ENCODE results near the gene GRAMD2B. TPM values are rescaled to one million over a fixed set of nuclear protein-coding genes. Genes with fewer than 3 reads are reported as not detected.

The GRAMD2B gene
- total RNA-seq, 1 donor, result 23.5 TPM

DNA sequence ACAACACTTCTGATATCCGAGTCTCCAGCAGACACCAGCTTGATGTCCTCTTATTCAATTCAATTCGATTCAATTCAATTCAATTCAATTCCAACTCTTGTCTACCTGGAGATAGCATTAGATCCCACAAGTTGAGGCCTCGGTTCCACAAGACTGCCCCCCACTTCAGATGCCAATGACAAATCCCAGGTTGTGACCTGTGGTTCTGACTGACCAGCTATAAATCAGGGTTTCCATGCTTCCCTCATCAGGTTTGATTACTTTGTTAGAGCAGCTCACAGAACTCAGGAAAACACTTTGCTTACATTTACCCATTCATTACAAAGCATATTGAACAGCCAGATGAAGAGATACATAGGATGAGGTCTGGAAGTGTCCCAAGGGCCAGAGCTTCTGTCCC, 89.2 kb downstream of the GRAMD2B start:
- no peak for DNase-seq (ENCODE audit: low read depth)
- TF ChIP-seq CTCF (IDR thresholded peaks at IDR 0.05; ENCODE audit: insufficient read depth, low read length), result no peak
- H3K4me3 ChIP-seq (ENCODE audit: low read depth, low read length), result no peak overlapping the region

DNA sequence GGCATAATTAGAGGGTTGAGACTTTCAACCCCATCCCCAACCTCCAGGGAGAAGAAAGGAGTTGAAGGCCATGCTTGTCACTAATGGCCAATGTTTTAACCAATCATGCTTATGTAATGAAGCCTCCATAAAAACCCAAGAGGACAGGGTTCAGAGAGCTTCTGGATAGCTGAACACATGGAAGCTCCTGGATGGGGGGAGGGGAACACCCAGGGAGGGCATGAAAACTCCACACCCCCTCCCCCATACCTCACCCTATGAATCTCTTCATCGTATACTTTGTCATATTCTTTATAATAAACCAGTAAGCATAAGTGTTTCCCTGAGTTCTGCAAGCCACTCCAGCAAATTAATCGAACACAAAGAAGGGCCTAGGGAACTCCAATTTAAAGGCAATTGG, 90.1 kb downstream of the GRAMD2B start:
- H3K4me3 ChIP-seq (ENCODE audit: low read depth, low read length), result no peak overlapping the region
- no peak for DNase-seq (ENCODE audit: low read depth)
- no peak for TF ChIP-seq CTCF (IDR thresholded peaks at IDR 0.05; ENCODE audit: insufficient read depth, low read length)

DNA sequence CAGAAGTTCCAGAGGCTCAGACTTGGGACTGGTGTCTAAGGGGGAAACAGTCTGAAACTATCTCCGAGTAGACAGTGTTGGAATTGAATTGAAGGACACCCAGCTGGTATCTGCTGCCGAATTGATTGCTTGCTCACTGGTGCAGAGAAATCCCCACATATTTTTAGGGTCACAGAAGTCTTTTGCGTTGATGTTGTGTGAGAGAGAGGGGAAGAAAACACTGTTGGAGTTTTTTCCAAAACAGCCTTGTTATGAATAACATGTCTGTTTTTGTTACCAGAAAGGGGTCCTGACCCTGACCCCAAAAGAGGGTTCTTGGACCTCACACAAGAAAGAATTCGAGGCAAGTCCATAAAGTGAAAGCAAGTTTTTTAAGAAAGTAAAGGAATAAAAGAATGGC, 90.5 kb downstream of the GRAMD2B start:
- no peak for DNase-seq (ENCODE audit: low read depth)
- H3K4me3 ChIP-seq (ENCODE audit: low read depth, low read length), result no peak overlapping the region
- no peak for TF ChIP-seq CTCF (IDR thresholded peaks at IDR 0.05; ENCODE audit: insufficient read depth, low read length)

DNA sequence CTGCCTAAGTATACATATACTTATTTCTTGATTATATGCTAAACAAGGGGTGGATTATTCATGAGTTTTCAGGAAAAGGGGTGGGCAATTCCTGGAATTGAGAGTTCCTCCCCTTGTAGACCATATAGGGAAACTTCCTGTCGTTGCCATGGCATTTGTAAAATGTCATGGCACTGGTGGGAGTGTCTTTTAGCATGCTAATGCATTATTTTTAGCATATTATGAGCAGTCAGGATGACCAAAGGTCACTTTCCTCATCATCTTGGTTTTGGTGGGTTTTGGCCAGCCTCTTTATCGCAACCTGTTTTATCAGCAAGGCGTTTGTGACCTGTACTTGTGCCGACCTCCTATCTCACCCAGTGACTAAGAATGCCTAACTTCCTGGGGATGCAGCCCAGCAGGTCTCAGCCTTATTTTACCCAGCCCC, 90.9 kb downstream of the GRAMD2B start:
- peak; percentile 33 for DNase-seq (ENCODE audit: low read depth)
- no peak overlapping the region for H3K4me3 ChIP-seq (ENCODE audit: low read depth, low read length)
- TF ChIP-seq CTCF (IDR thresholded peaks at IDR 0.05; ENCODE audit: insufficient read depth, low read length), result no peak

DNA sequence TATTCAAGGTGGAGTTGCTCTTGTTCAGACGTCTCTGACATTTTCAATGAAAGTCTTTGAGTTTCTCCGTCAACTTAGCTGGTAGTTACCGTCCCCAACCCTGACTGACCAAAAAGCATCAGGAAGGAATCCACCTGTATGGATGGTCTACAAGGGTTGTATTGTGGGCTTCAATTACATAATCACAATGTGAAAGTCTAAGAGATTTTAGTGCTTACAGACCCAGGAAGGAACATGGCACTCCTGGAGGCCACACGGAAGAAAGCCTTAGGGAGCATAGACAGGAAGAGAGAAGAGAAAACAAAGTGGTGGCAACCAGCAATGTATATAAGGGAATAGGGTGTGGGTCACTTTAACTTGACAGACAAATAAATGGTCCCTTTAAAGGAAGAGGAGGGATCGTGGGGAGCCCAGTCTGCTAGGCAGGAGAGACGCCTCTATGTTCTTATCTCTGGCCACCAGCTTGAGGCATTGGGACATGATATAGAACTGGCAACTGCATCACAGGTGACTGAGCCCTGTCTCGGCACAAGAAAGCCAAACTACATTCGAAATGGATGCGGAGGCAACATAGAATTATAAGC, 91.4 kb downstream of the GRAMD2B start:
- H3K4me3 ChIP-seq (ENCODE audit: low read depth, low read length), result no peak overlapping the region
- no peak for TF ChIP-seq CTCF (IDR thresholded peaks at IDR 0.05; ENCODE audit: insufficient read depth, low read length)
- no peak for DNase-seq (ENCODE audit: low read depth)

DNA sequence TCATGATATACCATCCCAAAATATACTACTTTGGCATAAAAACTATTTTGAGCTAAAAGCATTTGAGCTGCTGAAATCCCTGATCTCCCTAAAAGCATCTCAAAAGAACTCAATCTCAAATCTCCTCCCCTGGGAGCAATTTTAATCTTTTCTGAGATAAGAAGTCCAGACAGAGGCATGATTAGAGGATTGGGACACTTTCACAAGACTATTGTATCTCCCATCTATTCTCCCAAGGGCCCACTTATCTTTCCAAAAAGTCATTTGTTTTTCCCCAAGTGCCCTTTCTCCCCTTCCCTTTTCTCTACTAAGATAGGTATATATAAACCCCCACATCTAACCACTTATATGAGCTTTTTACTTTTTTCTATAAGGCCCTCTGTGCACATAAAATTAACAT, 92.1 kb downstream of the GRAMD2B start:
- H3K4me3 ChIP-seq (ENCODE audit: low read depth, low read length), result no peak overlapping the region
- no peak for TF ChIP-seq CTCF (IDR thresholded peaks at IDR 0.05; ENCODE audit: insufficient read depth, low read length)
- DNase-seq (ENCODE audit: low read depth), result peak; percentile 57

DNA sequence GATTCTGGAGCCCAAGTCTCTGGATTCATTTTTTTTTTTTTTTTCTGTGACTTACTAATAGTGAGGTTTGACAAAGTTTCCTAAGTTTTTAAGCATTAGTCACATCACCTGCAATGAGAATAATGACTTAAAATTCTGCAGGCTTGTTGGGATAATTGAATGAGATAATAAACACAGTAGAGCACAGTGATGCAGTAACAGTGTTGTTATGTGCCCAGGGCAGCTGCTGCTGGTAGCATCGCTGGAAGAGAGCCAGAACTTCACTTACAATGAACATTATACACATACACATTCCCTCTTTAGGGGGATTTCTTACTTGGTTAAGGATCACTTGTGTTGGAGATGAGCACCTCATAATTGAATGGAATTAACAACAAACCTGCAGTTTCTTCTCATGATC, 92.9 kb downstream of the GRAMD2B start:
- no peak for TF ChIP-seq CTCF (IDR thresholded peaks at IDR 0.05; ENCODE audit: insufficient read depth, low read length)
- no peak overlapping the region for H3K4me3 ChIP-seq (ENCODE audit: low read depth, low read length)
- DNase-seq (ENCODE audit: low read depth), result peak; percentile 26

Data from fibroblast of the aortic adventitia (primary cell).